Ovary (tissue), 3 donors: ENCODE data around the gene TECPR2.
"Not testable (repeated sequence)": the region's sequence is repeated elsewhere in the genome, so short reads cannot be mapped to it uniquely, and the experiment has no call there.

Source experiments
- EP300 ChIP-seq: sonication (generic); formaldehyde crosslinking; IDR thresholded peaks from one replicate; pipeline ENCODE4 v1.6.1; 2017; ENCODE audit warnings: antibody characterized with exemption
- POLR2A ChIP-seq: fragments of 450-650 bp; IDR thresholded peaks from one replicate; pipeline ENCODE4 v1.6.1; 2017; ENCODE audit warnings: antibody characterized with exemption, mild to moderate bottlenecking, moderate library complexity
- TF ChIP-seq, protein P1 (sequence below), 3 donors: fragments of 450-650 bp in 2 of 3; fragments of 200-600 bp in 1 of 3; IDR thresholded peaks; one replicate each; pipeline versions ENCODE4 v1.5.1 to v1.8.0; 2016 to 2022; ENCODE audit warnings: antibody characterized with exemption in 3 of 3, mild to moderate bottlenecking in 1 of 3
- donor health status: DM: no; HTN: no; CAD: no.

- TF ChIP-seq, protein P1, sequence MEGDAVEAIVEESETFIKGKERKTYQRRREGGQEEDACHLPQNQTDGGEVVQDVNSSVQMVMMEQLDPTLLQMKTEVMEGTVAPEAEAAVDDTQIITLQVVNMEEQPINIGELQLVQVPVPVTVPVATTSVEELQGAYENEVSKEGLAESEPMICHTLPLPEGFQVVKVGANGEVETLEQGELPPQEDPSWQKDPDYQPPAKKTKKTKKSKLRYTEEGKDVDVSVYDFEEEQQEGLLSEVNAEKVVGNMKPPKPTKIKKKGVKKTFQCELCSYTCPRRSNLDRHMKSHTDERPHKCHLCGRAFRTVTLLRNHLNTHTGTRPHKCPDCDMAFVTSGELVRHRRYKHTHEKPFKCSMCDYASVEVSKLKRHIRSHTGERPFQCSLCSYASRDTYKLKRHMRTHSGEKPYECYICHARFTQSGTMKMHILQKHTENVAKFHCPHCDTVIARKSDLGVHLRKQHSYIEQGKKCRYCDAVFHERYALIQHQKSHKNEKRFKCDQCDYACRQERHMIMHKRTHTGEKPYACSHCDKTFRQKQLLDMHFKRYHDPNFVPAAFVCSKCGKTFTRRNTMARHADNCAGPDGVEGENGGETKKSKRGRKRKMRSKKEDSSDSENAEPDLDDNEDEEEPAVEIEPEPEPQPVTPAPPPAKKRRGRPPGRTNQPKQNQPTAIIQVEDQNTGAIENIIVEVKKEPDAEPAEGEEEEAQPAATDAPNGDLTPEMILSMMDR (IDR thresholded peaks at IDR 0.05), result not testable (repeated sequence)
- TF ChIP-seq EP300, POLR2A: not testable (repeated sequence)
These were observed 178.3 kb downstream of the TECPR2 start for GRCh38 chr14:102541029-102541491.
